ENCODE results near the gene PARG.
"Not testable (repeated sequence)": the region's sequence is repeated elsewhere in the genome, so short reads cannot be mapped to it uniquely, and the experiment has no call there.

The PARG gene

DNA sequence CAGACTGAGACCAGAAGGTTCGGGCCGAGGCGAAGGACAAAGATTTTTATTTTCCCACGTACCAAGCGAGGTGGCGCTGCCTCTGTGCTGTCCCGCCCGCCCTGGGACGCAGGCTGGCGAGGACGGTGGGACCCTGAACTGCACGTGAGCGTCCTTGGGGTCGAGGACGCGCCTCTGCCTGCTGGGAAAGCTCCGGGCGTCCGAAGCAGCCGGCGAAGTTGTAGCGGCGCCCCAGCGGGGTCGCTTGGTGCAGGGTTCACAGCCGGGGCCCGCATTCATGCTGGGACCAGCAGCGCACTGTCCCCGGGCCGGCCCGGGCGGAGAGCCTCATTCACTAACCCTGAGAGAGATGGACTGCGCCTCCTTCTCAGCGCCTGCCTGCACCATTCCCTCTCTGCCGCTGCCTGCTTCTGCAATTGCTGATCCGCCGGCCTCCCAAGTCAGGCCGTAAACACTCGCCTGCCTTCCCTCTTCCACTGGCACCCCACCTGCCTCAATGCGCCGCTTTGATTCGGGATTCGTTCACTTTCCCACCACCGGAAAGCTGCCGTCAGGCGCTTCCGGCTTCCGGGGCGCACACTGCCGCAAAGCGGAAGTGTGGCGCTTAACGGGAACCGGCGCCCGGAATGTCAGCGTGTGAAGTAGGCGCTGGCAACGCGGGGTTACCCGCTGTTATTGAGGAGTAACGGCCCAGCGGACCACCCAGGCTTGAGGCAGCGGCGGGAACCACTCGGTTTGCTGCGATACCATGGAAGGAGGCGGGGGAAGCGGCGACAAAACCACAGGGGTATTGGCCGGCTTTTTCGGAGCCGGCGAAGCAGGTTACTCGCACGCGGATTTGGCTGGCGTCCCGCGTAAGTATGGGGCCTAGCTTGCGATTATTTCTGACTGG, at the start of gene PARG, which contains the start of gene TIMM23B:
Gene PARG, minus strand, starts transcription at position 581 of the 892 bp plus-strand sequence. Its CDS starts 302 bp downstream, at position 279.
Gene TIMM23B, plus strand, starts transcription at position 607 of the 892 bp plus-strand sequence. Its CDS starts 142 bp downstream, at position 749.
- H3K27me3 ChIP-seq; H3K9me3 ChIP-seq; intact Hi-C loops (cut with DNase I; ENCODE audit: low total_unique reads); H3K36me3 ChIP-seq: not testable (repeated sequence)
- DNase-seq = peak; percentile 57 to 77
- H3K4me3 ChIP-seq = peak within 1 kb of the TSS; percentile 82 to 90
- peaks cover 0 to 26% (median 8%) of the 10 kb centered on the region in 4 donors for H3K4me1 ChIP-seq
- H3K27ac ChIP-seq = peak within 1 kb of the TSS; percentile 72 to 76
- TF ChIP-seq, protein P1, sequence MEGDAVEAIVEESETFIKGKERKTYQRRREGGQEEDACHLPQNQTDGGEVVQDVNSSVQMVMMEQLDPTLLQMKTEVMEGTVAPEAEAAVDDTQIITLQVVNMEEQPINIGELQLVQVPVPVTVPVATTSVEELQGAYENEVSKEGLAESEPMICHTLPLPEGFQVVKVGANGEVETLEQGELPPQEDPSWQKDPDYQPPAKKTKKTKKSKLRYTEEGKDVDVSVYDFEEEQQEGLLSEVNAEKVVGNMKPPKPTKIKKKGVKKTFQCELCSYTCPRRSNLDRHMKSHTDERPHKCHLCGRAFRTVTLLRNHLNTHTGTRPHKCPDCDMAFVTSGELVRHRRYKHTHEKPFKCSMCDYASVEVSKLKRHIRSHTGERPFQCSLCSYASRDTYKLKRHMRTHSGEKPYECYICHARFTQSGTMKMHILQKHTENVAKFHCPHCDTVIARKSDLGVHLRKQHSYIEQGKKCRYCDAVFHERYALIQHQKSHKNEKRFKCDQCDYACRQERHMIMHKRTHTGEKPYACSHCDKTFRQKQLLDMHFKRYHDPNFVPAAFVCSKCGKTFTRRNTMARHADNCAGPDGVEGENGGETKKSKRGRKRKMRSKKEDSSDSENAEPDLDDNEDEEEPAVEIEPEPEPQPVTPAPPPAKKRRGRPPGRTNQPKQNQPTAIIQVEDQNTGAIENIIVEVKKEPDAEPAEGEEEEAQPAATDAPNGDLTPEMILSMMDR (IDR thresholded peaks at IDR 0.05) = peak in 1 of 2 experiments; percentile 7

DNA sequence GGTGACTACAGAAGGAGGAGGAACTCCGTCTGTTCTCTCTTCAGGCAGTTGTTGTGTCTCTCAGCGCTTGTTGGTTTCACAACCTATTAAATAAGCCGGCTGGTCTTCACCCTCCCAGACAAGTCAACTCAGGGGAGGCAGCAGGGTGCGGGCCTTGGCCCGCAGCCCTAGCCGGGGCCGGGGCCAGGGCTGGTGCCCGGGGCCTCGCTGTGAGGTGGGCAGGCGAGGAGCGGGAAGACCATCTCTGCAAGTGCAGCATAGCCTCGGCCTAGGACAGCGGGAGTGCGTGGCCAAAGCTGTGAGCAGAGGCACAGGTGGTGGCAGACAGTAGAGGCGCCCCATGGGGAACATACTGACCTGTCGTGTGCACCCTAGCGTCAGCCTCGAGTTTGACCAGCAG, 46.5 kb upstream of the PARG start, which contains the start of gene AGAP6:
Gene AGAP6, plus strand, starts transcription at position 31 of the 400 bp plus-strand sequence. Its CDS starts 310 bp downstream, at position 341.
- H3K27ac ChIP-seq; H3K9me3 ChIP-seq; DNase-seq; H3K4me3 ChIP-seq; intact Hi-C loops (cut with DNase I; ENCODE audit: low total_unique reads); H3K27me3 ChIP-seq; H3K4me1 ChIP-seq: not testable (repeated sequence)
- H3K36me3 ChIP-seq = peaks cover 5 to 15% (median 9%) of the 10 kb centered on the region in 3 donors

DNA sequence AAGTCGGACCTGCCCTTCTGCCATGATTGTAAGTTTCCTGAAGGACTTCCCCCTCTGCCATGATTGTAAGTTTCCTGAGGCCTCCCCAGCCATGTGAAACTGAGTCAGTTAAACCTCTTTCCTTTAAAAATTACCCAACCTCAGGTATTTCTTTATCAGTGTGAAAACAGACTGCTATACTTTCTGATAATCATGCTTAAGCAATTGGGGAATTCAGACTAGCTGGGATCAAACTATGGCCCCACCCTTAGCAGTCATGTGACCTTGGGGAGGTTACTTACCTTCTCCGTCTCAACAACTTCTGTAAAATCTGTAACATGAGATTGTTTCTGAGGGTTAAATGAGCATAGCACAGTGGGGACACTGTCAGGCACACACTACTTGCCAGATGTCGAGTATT, 45.4 kb upstream of the PARG start:
- DNase-seq = not testable (repeated sequence)

DNA sequence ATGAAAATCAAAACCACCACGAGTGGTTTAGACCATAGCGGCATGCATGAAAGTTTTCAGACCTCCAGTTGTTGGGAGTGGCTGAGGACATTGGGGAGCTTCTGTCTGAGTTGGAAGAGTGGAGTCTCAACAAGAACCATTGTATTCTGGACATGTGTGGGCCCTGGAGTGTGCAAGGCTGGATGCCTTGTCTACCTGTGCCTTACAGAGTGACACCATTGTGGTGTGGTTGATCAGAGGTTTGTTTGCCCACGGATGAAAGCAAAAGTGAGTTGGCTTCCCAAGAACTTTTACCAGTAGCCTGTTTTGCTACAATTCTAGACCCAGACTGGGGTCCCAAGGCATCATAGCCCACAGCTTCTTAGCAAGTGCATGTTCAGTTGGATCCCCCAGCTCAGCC, 35.9 kb upstream of the PARG start:
- DNase-seq; H3K4me1 ChIP-seq; H3K27me3 ChIP-seq; intact Hi-C loops (cut with DNase I; ENCODE audit: low total_unique reads); H3K4me3 ChIP-seq; H3K27ac ChIP-seq; H3K9me3 ChIP-seq: not testable (repeated sequence)
- H3K36me3 ChIP-seq = peaks cover 0 to 15% (median 7%) of the 10 kb centered on the region in 3 donors

More for the DNA sequence above, 45.4 kb upstream of the PARG start:
- H3K27me3 ChIP-seq; H3K9me3 ChIP-seq; H3K4me1 ChIP-seq; intact Hi-C loops (cut with DNase I; ENCODE audit: low total_unique reads); H3K27ac ChIP-seq; H3K4me3 ChIP-seq: not testable (repeated sequence)
- peaks cover 1 to 10% (median 2%) of the 10 kb centered on the region in 3 donors for H3K36me3 ChIP-seq

DNA sequence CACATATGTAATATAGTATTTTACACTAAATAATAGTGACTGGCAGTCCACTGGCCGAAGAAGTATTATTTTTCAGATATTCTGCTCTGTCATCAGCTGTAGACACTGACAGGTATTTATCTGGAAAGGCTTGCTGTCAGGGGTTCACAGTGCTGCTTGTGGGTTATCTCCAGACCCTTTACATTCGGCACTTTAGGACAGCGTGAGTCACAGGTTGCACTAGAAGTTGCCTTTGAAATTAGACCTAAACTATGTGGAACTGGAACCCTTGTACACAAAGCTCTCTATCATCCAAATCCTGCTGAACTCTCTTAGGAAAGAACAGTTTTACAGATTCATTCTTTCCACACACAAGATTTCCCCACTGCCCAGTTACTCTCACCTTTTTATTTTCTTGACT, 30.3 kb upstream of the PARG start:
- H3K4me3 ChIP-seq; DNase-seq; H3K27ac ChIP-seq; H3K4me1 ChIP-seq; H3K9me3 ChIP-seq; intact Hi-C loops (cut with DNase I; ENCODE audit: low total_unique reads); H3K27me3 ChIP-seq: not testable (repeated sequence)
- H3K36me3 ChIP-seq = peaks cover 0 to 15% (median 11%) of the 10 kb centered on the region in 3 donors

DNA sequence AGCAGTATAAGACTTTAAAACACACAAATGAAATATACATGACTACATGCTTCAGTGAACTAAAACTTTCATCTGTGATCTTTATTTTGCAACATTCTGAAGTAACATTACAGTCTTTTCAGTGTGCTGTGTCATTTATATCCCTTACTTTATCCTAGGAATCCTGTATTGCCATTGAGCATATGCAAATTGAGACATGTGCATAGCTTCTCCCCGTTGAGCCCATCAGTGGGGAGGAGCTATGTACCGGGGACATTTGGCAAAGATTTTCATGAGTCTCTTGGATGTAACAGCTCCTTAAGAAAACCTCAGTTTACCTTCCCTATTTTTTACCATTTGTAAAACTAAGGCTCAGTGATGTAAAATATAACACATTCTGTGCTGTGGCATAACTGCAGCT, 29.6 kb upstream of the PARG start:
- intact Hi-C loops (cut with DNase I; ENCODE audit: low total_unique reads); H3K27me3 ChIP-seq; DNase-seq; H3K4me1 ChIP-seq; H3K27ac ChIP-seq; H3K9me3 ChIP-seq; H3K4me3 ChIP-seq: not testable (repeated sequence)
- peaks cover 0 to 15% (median 11%) of the 10 kb centered on the region in 3 donors for H3K36me3 ChIP-seq

DNA sequence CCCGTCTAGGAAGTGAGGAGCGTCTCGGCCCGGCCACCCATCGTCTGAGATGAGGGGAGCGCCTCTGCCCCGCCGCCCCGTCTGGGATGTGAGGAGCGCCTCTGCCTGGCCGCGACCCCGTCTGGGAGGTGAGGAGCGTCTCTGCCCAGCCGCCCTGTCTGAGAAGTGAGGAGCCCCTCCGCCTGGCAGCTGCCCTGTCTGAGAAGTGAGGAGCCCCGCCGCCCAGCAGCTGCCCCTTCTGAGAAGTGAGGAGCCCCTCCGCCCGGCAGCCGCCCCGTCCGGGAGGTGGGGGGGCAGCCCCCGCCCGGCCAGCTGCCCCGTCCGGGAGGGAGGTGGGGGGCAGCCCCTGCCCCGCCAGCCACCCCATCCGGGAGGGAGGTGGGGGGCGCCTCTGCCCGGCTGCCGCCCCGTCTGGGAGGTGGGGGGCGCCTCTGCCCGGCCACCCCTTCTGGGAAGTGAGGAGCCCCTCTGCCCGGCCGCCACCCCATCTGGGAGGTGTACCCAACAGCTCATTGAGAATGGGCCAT, 28.6 kb upstream of the PARG start:
- H3K4me3 ChIP-seq; H3K4me1 ChIP-seq; DNase-seq; H3K27ac ChIP-seq; intact Hi-C loops (cut with DNase I; ENCODE audit: low total_unique reads); H3K27me3 ChIP-seq; H3K9me3 ChIP-seq: not testable (repeated sequence)
- peaks cover 0 to 15% (median 11%) of the 10 kb centered on the region in 3 donors for H3K36me3 ChIP-seq

DNA sequence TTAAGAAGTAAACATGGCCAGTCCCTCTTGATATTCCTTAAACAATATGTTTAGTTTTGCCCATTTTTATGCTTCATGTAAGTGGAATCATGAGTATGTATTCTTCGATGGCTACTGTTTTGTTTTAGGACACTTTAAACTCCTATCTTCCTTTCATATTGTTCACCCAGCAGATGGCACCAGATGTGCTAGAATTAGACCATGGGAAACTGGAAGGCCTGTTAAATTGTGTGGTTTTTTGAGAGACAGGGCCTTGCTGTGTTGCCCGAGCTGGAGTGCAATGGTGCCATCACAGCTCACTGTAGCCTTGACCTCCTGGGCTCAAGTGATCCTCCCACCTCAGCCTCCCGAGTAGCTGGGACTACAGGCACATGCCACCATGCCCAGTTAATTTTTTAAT, 11.3 kb upstream of the PARG start:
- H3K27ac ChIP-seq; H3K27me3 ChIP-seq; H3K9me3 ChIP-seq; DNase-seq; H3K4me3 ChIP-seq; H3K4me1 ChIP-seq; intact Hi-C loops (cut with DNase I; ENCODE audit: low total_unique reads): not testable (repeated sequence)
- peaks cover 10 to 31% (median 14%) of the 10 kb centered on the region in 3 donors for H3K36me3 ChIP-seq

DNA sequence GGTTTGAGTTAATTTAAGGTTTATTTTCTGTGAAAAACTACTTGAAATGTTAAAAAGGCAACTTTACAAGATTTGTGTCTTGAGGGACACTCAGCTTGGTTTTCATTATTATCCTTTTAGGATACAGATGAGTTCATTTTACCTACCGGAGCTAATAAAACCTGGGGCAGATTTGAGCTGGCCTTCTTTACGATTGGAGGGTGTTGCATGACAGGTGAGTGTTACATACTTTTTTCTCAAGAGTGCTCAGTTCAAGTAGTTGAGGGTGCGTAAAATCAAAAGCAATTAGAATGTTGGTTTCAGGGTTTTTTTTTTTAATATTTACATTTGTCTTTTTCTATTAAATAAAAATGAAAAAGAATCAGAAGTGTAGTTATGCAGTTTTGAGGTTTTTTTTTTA, 10.2 kb upstream of the PARG start:
- H3K27me3 ChIP-seq; H3K4me1 ChIP-seq; H3K27ac ChIP-seq; DNase-seq; H3K4me3 ChIP-seq; H3K9me3 ChIP-seq; intact Hi-C loops (cut with DNase I; ENCODE audit: low total_unique reads): not testable (repeated sequence)
- peaks cover 10 to 30% (median 21%) of the 10 kb centered on the region in 3 donors for H3K36me3 ChIP-seq

DNA sequence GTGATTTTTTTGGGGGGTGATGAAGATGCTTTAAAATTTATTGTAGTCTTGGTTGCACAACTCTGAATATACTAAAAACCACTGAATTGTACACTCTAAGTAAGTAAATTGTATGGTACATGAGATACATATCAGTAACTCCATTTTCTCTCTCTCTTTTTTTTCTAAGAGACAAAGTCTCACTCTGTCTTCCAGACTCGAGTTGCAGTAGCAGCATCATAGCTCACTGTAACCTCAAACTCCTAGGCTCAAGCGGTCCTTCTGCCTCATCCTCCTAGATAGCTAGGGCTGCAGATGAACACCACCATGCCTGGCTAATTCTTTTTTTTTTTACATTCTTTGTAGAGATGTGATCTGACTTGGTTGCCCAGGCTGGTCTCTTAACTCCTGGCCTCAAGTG, 6.9 kb upstream of the PARG start:
- H3K36me3 ChIP-seq = peaks cover 0 to 17% (median 13%) of the 10 kb centered on the region in 3 donors
- H3K4me3 ChIP-seq; H3K4me1 ChIP-seq; H3K27ac ChIP-seq; H3K9me3 ChIP-seq; intact Hi-C loops (cut with DNase I; ENCODE audit: low total_unique reads); DNase-seq; H3K27me3 ChIP-seq: not testable (repeated sequence)

DNA sequence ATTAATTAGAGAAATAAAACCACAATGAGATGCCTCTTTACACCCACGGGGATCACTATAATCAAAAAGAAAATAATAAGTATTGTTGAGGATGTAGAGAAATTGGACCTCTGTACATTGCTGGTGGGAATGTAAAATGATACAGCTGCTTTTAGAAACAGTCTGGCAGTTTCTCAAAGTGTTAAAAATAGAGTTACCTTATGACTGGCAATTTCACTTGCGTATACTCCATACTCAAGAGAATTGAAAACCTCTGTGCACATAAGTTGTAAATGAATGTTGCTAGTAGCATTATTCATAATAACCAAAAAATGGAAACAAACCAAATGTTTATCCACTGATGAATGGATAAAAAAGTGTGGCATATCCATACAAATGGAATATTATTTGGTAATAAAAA, 6.3 kb upstream of the PARG start:
- H3K4me3 ChIP-seq; H3K27me3 ChIP-seq; intact Hi-C loops (cut with DNase I; ENCODE audit: low total_unique reads); H3K4me1 ChIP-seq; DNase-seq; H3K27ac ChIP-seq; H3K9me3 ChIP-seq: not testable (repeated sequence)
- H3K36me3 ChIP-seq = peaks cover 0 to 17% (median 13%) of the 10 kb centered on the region in 3 donors

DNA sequence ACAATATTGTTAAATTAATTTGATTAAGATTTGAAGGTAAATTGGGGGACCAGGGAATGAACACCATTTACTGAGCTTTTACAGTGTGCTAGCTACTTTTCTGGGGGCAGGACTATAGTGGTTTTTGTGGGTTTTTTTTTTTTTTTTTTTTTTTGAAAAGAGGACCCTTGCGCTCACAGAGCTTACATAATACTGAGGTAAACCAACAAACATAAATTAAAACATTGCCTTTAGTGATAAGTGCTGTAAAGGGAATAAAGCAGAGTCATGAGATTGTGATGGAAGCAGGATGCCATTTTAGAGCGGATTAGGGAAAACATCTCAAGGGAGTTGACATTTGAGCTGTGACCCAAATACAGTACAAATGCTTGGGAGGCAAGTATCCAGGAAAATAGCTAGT, 1.8 kb upstream of the PARG start:
- H3K9me3 ChIP-seq; H3K27me3 ChIP-seq; DNase-seq; H3K27ac ChIP-seq; intact Hi-C loops (cut with DNase I; ENCODE audit: low total_unique reads); H3K4me3 ChIP-seq: not testable (repeated sequence)
- peaks cover 0 to 14% (median 13%) of the 10 kb centered on the region in 3 donors for H3K36me3 ChIP-seq
- peaks cover 0 to 26% (median 8%) of the 10 kb centered on the region in 4 donors for H3K4me1 ChIP-seq

DNA sequence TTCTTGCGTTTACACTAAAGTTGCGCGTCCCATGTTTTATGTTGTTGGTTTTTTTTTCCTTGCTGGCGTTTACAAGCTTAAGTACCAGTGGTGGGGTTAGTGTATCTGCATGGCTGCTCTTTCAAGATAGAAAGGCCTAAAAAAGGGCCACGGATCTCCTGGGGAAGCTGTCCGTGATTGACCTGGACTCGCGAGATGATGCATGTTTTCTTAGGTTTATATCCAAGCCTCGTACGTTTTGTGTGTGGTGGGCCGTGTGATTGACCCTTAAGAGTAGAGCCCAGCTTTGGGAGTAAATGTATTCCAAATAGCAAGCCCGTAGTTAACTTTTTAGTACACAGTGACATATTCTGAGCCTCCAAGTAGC, 495 bp upstream of the PARG start:
- H3K27me3 ChIP-seq; H3K36me3 ChIP-seq; H3K9me3 ChIP-seq; intact Hi-C loops (cut with DNase I; ENCODE audit: low total_unique reads); DNase-seq: not testable (repeated sequence)
- H3K4me1 ChIP-seq = peaks cover 0 to 26% (median 8%) of the 10 kb centered on the region in 4 donors
- peak overlapping the region; percentile 82 to 90 for H3K4me3 ChIP-seq
- H3K27ac ChIP-seq = peak overlapping the region; percentile 72 to 76

Measured in tibial artery (tissue), 4 donors.